GM10248 (cell line): Measurements from ENCODE around the gene KCNQ1.

Experiments
- CTCF ChIA-PET: fragments of 300-600 bp; sonication (Branson Sonifier 250); formaldehyde crosslinking; extraction: SDS; loops from one replicate; lab custom pipeline; 2021; ENCODE audit warnings: antibody characterized with exemption; lab: Yijun Ruan, JAX
- POLR2A ChIA-PET: fragments of 350-650 bp; sonication (Branson Sonifier 250); formaldehyde crosslinking; extraction: SDS; loops from one replicate; lab custom pipeline; 2020; ENCODE audit warnings: antibody characterized with exemption; lab: Yijun Ruan, JAX
- DNase-seq: peaks from one replicate; pipeline ENCODE4 v3.0.0; 2012; ENCODE audit errors: extremely low spot score
- TF ChIP-seq, protein P1 (sequence below): IDR thresholded peaks from 2 replicates; pipeline ENCODE4 v1.5.1; 2012; ENCODE audit warnings: mild to moderate bottlenecking, low read depth; ENCODE audit errors: extremely low read depth, missing control alignments, control extremely low read depth

Gene KCNQ1

DNA sequence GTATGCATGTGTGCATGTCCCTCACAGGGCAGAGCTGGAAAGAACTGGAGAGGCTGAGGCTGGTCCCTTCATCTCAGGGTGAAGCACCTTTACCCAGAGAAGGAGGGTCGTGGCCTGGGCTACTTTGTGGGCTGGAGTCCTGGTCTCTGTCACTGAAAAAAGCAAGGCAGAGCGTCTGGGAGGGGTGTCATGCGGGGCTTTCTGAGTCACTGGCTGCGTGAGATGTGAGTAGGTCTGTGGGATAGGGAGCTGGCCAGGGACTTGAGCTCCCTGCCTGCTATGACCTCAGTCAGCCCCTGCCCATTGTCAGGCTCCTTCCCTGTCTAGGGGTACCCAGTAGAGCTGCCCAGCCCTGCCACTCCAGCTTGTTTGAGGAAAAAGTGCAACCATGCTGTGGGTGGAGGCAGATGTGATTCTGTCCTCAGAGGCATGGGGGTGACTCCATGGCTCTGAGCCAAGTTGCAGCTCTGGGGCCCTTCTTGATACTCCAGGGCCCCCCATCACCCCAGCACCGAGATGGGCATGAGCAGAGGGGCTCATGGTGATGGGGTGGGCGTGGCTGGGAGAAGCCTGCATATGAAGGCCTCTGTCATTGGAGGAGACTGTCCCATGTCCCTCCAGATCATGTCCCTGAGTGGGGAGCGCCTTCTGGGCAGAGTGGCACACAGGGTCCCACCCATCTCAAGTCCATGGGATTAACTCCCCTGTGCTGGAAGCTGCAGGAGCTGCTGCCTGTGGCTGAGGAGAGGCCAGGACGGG lies 27.8 kb downstream of the KCNQ1 start:
- POLR2A ChIA-PET, result no interaction called here
- DNase-seq, result no peak
- CTCF ChIA-PET, result no interaction called here
- TF ChIP-seq, protein P1, sequence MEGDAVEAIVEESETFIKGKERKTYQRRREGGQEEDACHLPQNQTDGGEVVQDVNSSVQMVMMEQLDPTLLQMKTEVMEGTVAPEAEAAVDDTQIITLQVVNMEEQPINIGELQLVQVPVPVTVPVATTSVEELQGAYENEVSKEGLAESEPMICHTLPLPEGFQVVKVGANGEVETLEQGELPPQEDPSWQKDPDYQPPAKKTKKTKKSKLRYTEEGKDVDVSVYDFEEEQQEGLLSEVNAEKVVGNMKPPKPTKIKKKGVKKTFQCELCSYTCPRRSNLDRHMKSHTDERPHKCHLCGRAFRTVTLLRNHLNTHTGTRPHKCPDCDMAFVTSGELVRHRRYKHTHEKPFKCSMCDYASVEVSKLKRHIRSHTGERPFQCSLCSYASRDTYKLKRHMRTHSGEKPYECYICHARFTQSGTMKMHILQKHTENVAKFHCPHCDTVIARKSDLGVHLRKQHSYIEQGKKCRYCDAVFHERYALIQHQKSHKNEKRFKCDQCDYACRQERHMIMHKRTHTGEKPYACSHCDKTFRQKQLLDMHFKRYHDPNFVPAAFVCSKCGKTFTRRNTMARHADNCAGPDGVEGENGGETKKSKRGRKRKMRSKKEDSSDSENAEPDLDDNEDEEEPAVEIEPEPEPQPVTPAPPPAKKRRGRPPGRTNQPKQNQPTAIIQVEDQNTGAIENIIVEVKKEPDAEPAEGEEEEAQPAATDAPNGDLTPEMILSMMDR, result no peak

GRCh38 chr11:2473361-2474058 lies 28.7 kb downstream of the KCNQ1 start:
- CTCF ChIA-PET, result no interaction called here
- TF ChIP-seq, protein P1, result no peak
- POLR2A ChIA-PET, result no interaction called here
- DNase-seq, result no peak

GRCh38 chr11:2474059-2474901 lies 29.5 kb downstream of the KCNQ1 start:
- CTCF ChIA-PET, result interaction anchor here (0.9 kb wide), 1 partner anchor 169 kb away, joined by 4 read pairs; no protein-coding TSS in a partner anchor
- DNase-seq, result no peak
- TF ChIP-seq, protein P1, result no peak
- POLR2A ChIA-PET, result no interaction called here

DNA sequence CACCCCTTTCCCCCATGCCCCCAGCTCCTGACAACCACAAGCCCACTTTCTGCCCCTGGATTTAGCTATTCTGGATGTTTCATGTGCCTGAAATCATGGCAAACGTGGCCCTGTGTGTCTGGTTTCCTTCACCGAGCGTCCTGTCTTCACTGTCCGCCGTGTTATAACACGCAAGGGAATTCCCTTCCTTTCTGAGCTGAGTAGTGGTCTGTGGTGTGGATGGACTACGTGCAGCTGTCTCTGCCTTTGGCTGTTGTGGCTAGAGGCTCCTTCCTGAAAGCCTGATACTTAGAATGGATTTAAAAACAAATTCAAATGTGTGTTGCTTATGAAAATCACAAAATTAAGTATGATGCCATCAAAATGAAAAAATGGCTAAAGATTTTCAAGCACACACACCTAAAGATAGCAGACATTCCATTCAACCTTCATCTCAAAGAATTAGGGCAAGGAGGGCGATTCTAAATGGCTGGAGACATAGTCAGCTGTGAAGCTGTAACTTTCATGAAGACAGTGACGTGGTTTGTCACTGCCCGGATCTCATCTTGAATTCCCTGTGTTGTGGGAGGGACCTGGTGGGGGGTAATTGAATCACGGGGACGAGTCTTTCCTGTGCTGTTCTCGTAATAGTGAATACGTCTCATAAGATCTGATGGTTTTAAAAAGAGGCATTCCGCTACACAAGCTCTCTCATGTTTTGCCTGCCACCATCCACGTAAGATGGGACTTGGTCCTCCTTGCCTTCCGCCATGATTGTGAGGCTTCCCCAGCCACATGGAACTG lies 30.5 kb downstream of the KCNQ1 start:
- CTCF ChIA-PET, result interaction anchor here (0.9 kb wide), 1 partner anchor 170 kb away, joined by 4 read pairs; no protein-coding TSS in a partner anchor
- TF ChIP-seq, protein P1, result no peak
- DNase-seq, result no peak
- POLR2A ChIA-PET, result no interaction called here

DNA sequence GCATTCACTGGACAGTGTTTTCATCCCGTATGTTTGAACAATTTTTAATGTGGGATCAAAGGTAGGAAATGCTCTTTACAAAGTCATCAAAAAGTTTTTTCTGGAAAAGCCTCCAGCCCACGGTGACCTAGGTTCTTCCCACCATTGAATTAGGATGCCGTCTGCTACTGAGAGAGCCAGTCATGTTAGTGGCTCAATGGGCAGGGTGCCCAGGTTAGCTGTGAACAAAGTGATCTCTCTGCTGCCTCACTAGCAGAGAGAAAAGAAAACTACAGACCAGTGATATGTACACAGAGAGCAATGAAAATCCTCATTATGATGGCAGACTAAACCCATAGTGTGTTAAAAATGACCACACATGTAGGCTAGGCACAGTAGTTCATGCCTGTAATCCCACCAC lies 32.4 kb downstream of the KCNQ1 start:
- no peak for DNase-seq
- TF ChIP-seq, protein P1, result no peak
- ChIA-PET CTCF (no interaction called here), POLR2A (no interaction called here)
